HG03095 (cell line): Measurements from ENCODE around the gene IER2.
"Not testable (repeated sequence)": the region's sequence is repeated elsewhere in the genome, so short reads cannot be mapped to it uniquely, and the experiment has no call there.

Experiments used
- ATAC-seq: cut with Tn5 transposase; IDR thresholded peaks from one replicate; pipeline ENCODE4 v1.9.1; 2021; ENCODE audit warnings: moderate library complexity; ENCODE audit not compliant: unreplicated experiment

IER2 gene

DNA sequence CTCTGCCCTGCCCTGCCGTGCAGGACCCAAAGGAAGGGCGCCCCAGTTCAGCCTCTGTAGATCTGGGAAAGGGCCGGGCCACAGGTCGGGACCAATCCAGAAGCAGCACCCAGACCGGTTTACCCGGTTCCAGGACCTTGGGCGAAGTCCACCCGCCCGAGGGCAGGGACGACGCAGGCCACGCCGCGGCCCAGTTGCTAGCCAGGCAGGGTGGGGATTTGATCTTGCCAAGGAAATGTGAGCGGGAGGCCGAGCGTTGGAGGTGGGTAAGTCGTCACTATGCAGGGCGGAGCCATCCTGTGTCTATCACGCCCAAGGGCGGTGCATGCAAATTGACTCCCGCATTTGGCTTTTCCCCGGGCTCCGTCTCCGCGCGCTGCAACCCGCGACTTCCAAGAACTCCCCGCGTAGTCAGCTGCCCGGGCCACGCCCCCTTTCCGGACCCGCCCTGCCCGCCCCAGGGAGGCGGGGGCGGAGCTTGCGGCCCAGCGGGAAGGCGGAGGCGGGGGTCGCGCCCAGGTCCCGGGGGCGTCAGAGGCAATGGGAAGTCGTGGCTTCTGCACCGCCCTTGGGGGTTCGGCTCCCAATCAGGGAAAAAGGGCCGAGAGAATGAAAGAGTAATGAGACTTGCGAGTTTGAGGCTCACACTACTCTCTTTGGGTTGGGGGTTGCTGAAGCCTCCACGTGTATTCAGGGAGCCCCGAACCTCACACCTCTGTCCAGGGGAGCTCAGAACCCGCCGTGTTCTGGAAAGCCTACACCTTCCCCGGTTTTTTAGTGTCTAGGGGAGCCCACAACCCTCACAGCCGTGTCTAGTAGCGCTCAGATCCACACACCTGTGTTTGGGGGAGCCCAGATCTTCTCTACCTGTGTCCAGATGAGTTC is 12.8 kb downstream of the IER2 start:
- ATAC-seq = no peak

DNA sequence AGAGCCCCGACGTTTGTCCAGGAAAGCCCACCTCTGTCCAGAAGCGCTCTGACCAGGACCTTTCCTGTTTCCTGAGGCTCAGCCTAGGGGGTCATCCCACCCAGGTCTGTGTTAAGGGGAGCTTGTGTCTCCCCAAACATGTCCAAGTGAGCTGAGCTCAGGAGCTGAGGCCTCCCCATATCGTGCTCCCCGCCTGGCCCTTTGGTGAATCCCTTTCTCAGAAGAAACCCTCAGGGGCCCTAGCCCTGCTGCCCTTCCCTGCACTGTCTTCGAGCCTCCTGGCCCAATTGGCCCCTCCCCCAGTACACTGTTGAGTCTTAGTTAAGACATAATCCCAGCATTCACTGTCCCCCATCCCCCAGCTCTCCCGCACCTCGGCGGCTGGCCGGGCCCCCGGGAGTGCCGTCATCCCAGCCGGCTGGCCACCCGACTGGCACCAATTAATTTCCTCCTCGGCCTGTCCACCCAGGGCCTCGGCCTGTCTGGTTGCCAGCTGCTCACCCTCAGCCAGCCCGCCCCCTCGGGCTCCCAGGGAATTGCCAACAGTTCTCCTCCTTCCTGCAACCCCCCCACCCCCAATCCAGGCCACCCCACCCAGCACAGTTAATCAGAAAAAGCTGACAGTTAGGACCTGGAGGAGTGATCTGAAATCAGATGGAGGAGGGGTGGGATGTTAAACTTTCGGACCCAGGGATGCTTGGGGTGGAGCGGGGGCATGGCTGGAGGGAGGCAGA is 13.6 kb downstream of the IER2 start:
- no peak for ATAC-seq

DNA sequence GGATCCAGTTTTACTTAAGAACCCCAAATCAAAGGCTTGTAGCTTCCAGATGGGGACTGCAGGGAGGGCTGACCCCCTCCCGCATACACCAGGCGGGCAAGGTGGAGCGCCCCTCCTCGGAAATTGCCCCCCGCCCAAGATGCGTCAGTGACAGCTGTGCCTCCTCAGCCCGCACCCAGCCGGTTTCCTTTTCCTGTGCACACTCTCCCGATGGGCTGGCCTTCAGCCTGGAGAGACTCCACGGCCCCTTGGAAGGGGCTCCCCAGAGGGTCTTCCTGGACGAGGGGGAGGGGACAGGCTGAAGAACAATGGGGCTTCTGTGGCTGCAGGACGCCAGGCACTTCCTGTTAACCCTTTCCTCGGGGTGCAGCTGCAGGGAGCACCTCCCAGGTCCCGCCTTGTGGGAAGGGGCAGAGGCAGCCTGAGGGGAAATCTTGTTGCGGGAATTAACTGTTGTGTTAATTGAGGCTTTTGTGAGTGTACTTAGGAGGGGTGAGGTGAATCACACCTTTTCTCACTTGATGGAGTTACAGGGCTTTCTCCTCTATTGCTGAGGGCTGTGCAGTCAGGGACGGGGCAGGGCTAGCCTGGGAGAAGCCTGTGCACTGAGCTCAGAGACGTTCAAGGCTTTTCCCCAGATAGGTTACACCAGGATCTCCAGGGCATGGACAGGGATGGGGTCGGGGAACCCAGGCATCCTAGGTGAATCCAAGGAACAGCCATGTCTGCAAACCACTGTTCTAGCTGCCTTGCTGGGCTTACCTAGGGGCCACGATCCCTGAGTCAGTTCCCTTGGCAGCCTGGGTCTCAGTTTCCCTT is 14.3 kb downstream of the IER2 start:
- no peak for ATAC-seq

GRCh38 chr19:13165162-13165997 is 15.2 kb downstream of the IER2 start:
- no peak for ATAC-seq

GRCh38 chr19:13166151-13166550 is 15.9 kb downstream of the IER2 start:
- ATAC-seq = not testable (repeated sequence)

GRCh38 chr19:13169769-13170168 is 19.6 kb downstream of the IER2 start:
- no peak for ATAC-seq

- no peak for ATAC-seq
These were observed 20.9 kb downstream of the IER2 start for GRCh38 chr19:13171146-13171545.

DNA sequence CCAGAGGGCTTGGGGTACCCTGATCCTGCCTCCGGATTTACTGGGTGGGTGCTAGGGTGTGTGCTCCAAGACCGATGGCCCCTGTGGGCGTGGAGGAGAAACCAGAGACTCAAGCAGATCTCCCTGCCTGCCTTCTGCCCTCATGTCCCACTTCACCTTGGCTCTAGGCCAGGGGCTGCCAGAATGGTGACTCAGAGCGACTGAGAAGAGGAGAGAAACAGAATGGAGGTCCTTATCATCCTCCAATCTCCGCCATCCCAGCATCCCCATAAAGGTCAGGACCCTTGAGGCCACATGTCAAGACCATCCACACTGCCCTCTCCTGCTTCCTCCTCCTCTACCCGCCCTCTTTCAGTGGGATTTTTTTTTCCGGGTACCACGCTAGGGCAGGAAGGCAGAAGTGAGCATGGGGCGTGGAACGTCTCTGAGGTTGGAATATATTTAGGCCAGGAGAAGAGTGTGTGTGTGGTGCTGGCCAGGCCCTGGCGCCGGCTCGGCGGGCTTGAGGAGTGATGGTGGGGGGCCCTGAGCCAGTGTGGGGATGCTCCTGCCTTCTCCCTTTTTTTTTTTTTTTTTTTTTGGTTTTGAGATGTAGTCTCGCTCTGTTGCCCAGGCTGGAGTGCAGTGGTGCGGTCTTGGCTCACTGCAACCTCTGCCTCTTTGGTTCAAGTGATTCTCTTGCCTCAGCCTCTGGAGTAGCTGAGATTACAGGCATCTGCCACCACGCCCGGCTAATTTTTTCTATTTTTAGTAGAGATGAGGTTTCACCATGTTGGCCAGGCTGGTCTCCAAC is 22.3 kb downstream of the IER2 start:
- no peak for ATAC-seq

DNA sequence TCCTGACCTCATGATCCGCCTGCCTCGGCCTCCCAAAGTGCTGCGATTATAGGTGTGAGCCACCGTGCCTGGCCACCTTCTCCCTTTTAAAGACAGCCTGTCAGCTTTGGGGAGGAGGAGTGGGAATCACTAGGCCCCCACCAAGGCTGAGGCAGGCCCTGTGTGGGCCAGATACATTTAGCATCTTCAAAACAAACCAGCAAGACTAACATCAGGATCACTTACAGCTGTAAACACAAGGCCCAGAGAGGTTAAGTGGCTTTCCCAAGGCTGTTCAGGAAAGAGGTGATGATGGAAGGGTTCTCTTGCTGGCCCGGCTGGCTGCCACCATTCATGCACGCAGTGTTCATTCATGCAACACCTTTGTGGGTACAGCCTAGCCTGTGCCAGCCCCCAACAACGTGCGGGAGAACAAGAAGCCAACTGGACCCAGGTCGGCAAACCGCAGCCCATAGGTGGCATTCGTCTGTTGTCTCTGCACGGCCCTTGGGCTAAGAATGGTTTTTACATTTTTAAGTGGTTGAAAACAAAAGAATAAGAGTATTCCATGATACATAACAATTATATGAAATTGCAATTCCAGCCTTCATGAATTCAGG is 23.0 kb downstream of the IER2 start:
- no peak for ATAC-seq

GRCh38 chr19:13176345-13176744 is 26.1 kb downstream of the IER2 start:
- no peak for ATAC-seq

- not testable (repeated sequence) for ATAC-seq
These were observed 27.4 kb downstream of the IER2 start for GRCh38 chr19:13177584-13177983.

DNA sequence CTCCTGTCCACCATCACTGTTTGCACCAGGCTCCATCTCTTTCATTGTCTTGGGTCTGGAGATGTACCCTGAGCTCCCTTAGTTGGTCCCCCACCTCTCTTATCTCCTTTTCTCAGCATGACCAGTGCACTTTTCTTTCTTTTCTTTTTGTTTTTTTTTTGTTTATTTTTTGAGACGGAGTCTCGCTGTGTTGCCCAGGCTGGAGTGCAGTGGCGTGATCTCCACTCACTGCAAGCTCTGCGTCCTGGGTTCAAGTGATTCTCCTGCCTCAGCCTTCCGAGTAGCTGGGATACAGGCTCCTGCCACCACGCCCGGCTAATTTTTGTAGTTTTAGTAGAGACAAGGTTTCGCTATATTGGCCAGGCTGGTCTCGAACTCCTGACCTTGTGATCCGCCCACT is 28.1 kb downstream of the IER2 start:
- ATAC-seq = not testable (repeated sequence)

GRCh38 chr19:13181747-13182388 is 31.7 kb downstream of the IER2 start:
- no peak for ATAC-seq

- not testable (repeated sequence) for ATAC-seq
These were observed 34.7 kb downstream of the IER2 start for GRCh38 chr19:13184926-13185325.

- ATAC-seq = not testable (repeated sequence)
These were observed 35.8 kb downstream of the IER2 start for GRCh38 chr19:13185763-13186657.

- not testable (repeated sequence) for ATAC-seq
These were observed 36.5 kb downstream of the IER2 start for GRCh38 chr19:13186688-13187087.

- ATAC-seq = no peak
These were observed 37.2 kb downstream of the IER2 start for GRCh38 chr19:13187419-13187818.

DNA sequence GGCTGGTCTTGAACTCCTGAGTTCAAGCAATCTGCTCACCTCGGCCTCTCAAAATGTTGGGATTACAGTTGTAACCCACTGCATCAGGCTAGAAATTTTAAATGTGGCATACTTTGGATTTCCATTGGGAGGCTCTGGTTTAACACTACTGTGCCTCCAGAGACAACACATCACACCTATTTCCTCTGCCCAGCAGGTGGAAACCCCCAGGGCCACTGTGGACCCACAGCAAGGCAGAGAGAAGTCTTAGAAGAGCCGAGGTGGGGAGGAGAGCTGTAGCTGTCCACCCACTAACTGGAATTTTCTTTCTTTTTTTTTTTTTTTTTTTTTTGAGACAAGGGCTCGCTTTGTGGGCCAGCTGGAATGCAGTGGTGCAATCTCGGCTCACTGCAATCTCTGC is 39.4 kb downstream of the IER2 start:
- no peak for ATAC-seq
